HG03457 (cell line): ENCODE results near the gene PYY.

Experiments used
- ATAC-seq: cut with Tn5 transposase; IDR thresholded peaks from one replicate; pipeline ENCODE4 v1.9.1; 2021; ENCODE audit warnings: moderate number of reproducible peaks; ENCODE audit not compliant: unreplicated experiment

The PYY gene

DNA sequence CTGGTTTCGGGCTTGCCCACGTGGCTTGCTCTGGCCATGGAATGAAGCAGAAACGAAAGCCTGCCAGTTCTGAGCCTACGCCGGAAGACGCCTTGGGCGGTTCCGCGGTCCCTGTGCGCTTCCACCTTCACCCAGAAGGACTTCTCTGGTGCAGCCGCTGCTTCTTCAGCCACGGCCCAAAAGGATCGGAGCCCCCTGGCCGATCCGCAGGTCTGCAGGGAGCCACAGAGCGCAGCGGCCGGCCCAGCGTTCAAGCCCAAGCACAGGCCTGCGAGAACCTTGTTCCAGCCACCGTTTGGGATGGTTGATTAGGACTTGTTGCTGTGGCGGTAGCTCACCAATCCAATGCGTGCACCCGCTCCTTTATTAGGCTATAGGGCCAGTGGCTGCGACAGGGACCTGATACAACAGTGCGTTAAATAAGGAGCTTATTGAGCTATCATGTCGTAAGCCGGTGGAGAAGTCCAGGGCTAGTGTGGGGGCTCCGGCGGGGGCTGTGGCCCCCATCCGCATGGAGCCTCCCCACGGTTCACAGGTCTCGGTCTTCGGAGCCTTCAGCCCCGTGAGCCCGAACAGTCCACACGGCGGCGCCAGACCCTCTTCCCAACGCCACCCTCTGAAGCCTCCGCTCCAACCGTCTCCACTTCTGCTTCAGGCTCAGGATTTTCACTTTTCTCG, 36.3 kb downstream of the PYY start:
- ATAC-seq = no peak

DNA sequence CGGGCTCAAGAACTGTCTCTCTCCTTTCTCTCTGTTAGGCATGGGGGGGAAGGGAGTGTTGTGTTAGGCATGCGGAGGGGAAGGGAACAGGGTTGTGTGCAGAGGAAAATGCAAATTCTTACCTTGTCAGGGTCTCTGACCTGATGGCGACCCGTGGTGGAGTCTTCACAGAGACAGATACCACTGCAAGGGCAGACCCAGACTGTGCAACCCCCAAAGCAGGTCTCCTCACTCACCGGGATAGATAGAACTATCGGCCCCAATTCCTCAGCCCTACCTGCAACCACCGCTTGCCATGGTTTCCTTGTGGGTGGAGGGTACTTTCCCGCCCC, 36.8 kb downstream of the PYY start:
- no peak for ATAC-seq

DNA sequence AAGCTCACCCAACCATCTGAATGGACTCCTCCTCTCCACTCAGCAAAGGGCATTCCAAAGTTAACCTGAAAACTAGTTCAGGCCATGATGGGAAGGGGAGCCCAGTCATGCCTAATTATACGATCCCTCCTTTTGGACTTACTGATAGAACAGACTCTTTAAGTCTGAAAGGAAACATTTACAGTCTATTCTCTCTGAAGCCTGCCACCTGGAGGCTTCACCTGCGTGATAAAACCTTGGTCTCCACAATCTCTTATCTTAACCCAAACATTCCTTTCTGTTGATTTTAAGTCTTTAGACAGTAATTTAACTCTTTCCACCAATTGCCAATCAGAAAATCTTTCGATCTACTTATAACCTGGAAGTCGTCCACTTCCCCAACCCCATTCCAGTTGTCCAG, 37.4 kb downstream of the PYY start:
- no peak for ATAC-seq

DNA sequence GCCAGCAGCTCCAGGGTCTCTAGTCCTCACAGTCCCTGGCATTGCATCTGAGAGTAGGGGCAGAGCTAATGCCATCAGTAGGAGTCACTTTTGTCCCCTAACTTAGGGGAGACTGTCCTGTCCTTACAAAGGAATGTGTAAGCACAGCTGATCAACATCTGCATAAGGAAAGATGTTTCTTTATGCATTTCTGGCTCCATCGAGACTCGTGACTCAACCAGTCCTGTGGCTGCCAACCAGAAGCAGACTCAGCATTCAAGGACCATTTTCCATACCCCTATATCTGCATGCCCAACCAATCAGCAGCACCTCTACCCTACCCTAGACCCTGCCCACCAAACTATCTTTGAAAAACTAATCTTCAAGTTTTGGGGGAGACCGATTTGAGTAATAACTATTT, 38.2 kb downstream of the PYY start:
- no peak for ATAC-seq

- ATAC-seq = no peak
Measured at GRCh38 chr17:43914451-43914850, 39.3 kb downstream of the PYY start.

DNA sequence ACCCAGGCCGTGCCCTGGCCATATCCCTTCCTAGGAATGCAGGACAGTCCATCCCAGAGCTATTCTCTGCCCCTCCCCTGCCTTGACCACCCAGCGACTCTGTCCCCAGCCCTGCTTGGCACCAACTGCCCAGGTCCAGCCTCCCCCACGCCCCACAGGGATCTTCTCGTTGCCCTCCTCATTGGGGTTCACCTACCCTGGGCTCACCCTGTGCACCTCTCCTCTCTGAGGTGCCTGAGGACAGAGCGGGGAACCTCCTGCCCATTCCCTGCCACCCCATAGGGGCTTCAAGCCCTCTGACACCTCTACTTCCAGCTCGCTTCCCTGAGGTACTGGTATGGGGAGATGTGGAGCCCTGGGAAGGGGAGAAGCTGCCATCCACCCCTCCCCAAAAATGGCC, 40.2 kb downstream of the PYY start:
- ATAC-seq = no peak

DNA sequence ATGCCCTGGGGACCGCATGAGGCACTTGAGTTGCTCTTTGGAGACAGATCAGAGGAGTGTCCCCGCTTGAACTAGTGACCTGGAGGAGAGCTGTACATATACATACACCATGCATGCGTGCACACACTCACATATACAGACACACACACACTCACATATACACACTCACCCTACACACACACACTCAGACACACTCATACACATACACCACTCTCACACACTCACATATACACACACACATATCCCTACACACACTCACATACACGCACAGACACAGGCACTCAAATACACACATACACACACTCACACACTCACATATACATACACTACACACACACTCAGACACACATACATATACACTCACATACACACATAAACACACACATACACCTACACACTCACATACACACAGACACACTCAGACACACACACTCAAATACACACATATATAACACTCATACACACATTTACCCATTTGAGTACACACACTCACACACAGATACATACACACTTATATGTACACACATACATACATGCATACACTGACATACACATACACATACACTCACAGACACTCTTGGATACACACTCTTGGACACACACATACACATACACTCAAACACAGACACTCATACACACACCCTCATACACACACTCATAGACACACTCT, 41.0 kb downstream of the PYY start:
- no peak for ATAC-seq

GRCh38 chr17:43911904-43912303, 41.8 kb downstream of the PYY start:
- no peak for ATAC-seq

- no peak for ATAC-seq
Measured at GRCh38 chr17:43909537-43910231, 44.1 kb downstream of the PYY start.

GRCh38 chr17:43907998-43908721, 45.6 kb downstream of the PYY start:
- no peak for ATAC-seq

DNA sequence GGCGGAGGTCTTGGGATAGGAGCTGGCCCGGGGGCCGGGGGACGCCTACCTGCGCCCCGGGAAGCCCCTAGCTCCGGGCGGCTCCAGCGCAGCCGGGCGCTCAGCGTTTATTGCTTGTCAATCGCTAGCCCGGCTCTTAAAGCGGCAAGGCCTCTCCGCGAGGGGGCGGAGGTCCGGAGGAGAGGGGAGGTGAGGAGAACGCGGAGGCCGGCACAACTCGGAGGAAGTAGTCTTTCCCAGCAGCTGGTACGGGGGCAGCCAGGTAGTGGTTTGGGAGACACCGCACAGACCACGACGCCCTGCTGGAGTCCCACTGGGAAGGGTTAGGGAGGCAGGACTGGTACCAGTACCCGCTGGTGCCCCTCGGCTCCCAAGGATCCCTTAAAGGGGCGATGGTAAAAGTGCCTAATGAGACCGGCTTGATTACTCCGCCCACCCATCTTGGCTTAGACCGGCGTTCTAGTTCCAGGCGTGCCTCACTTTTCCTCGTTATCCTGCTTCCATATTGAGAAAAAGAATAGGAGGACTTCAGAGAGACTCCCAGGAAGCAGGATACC, 46.2 kb downstream of the PYY start, which contains the start of gene MPP2:
Gene MPP2 (minus strand): TSS at position 112 of the 557 bp plus-strand sequence. CDS start 3,076 bp downstream, outside the sequence.
- ATAC-seq = no peak

DNA sequence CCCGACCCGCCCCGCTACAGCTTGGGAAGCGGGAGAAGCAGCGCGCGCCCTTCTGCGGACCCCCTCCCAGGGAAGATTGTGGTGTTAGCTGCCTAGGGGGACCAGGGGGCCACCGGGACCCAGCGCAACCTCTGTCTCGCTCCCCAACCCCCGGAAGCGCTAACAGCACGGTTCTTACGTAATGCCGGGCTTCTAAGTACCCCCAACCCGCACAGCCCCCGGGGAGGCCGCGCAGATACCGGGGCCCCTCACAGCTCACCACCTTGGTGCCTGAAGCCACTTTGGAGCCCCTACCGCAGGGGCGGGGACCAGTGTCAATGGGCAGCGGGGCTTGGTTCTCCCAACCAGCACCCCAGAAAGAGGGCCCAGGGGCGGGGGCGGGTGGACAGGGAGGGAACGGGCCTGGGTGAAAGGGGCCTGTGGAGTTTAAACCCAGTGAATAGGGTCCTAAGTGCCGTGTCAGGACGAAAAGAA, 46.8 kb downstream of the PYY start:
- no peak for ATAC-seq

DNA sequence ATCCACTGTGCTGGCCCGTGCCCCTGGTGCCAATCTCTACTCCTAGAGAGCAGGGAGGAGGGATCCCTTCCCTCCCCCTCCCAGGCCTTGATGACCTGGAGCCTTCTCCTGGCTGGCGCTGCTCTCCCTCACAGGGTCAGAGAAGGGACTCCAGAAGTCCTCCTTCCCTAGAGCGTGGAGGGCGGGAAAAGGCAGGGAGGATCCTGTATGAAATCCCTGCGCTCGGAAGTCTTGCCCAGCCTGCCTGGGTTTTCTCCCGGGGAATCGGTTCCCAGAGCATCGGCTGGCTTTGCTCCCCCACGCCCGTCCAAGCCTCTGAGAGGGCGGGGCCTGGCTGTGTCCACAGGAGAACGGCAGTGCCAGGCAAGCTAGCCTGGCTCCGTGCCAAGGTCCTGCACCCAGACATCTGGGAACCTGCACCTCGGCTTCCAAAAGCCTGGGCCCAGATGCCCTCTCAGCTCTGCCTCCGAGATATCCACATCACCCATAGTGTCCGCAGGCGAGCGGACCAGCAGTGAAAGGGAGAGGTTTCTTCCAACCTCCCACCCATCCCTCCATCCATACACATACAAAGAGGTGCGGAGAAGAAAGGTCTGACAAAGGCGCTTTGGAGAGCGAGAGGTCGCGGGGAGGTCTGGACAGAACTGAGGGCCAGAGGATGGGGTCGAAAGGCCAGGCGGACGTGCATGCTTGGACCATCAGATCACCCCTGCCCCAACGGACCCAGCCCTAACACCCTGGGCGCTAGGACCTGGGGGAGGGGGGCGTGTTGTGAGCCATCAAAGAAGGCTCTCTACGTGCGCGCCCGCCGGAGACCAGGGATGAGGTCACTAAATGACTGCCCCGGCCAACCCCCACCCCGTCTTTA, 47.5 kb downstream of the PYY start:
- ATAC-seq = no peak

- ATAC-seq = no peak
Measured at GRCh38 chr17:43905400-43905984, 48.2 kb downstream of the PYY start.
